Sigmoid colon (tissue), 4 donors: ENCODE results near the gene MAP1LC3A.

Source experiments
- CTCF ChIP-seq, 4 experiments: fragments of 450-650 bp in 3 of 4; fragments of 200-600 bp in 1 of 4; IDR thresholded peaks; one replicate each; pipeline ENCODE4 v1.5.1; 2016 to 2019; ENCODE audit warnings: antibody characterized with exemption in 4 of 4, mild to moderate bottlenecking in 3 of 4, moderate library complexity in 2 of 4
- POLR2AphosphoS5 ChIP-seq, 4 donors: sonication (generic); formaldehyde crosslinking; IDR thresholded peaks; one replicate each; pipeline ENCODE4 v1.6.1; 2017; ENCODE audit warnings: antibody characterized with exemption in 4 of 4

GRCh38 chr20:34525342-34525708, 33.2 kb upstream of the MAP1LC3A start:
- TF ChIP-seq POLR2AphosphoS5 (IDR thresholded peaks at IDR 0.05) (no peak), CTCF (IDR thresholded peaks at IDR 0.05) (no peak)
